Neuronal stem cell (in vitro differentiated cells): Measurements from ENCODE around the gene OSBPL2.
A peak's percentile ranks its signal among the peaks of the same experiment; 100 is the strongest.

Source experiments
- DNase-seq: peaks from one replicate; pipeline ENCODE4 v3.0.0-alpha.2; 2013; ENCODE audit warnings: low spot score
- H2AFZ ChIP-seq: one replicate; pipeline ENCODE4 v1.6.1; 2013; ENCODE audit warnings: mild to moderate bottlenecking, low read length, inconsistent platforms
- H2AK5ac ChIP-seq: 2 replicates; pipeline ENCODE4 v1.6.1; 2013; ENCODE audit warnings: low read depth, mild to moderate bottlenecking, inconsistent platforms, low read length, moderate library complexity, mixed read lengths
- H2BK120ac ChIP-seq: 2 replicates; pipeline ENCODE4 v1.6.1; 2013; ENCODE audit warnings: low read depth, mild to moderate bottlenecking, inconsistent platforms, low read length, moderate library complexity, mixed read lengths
- H2BK12ac ChIP-seq: one replicate; pipeline ENCODE4 v1.6.1; 2013; ENCODE audit warnings: low read length, inconsistent platforms
- H2BK15ac ChIP-seq: 2 replicates; pipeline ENCODE4 v1.6.1; 2013; ENCODE audit warnings: mild to moderate bottlenecking, low read length, inconsistent platforms, mixed read lengths
- H2BK5ac ChIP-seq: one replicate; pipeline ENCODE4 v1.6.1; 2013; ENCODE audit warnings: inconsistent platforms, mild to moderate bottlenecking, low read length, moderate library complexity
- H3K14ac ChIP-seq: one replicate; pipeline ENCODE4 v1.6.1; 2013; ENCODE audit warnings: low read length, inconsistent platforms
- H3K18ac ChIP-seq: 2 replicates; pipeline ENCODE4 v1.6.1; 2013; ENCODE audit warnings: low read length, inconsistent platforms
- H3K23ac ChIP-seq: 2 replicates; pipeline ENCODE4 v1.6.1; 2013; ENCODE audit warnings: low read depth, mild to moderate bottlenecking, mixed read lengths, low read length, inconsistent platforms; ENCODE audit not compliant: poor library complexity
- H3K27ac ChIP-seq: replicated peaks from 3 replicates; pipeline ENCODE4 v1.5.1; 2013; ENCODE audit warnings: low read length, inconsistent platforms
- H3K27me3 ChIP-seq, 3 experiments: 2 replicates each; pipeline ENCODE4 v1.6.1; 2013; ENCODE audit warnings: low read length in 3 of 3, mild to moderate bottlenecking in 2 of 3, inconsistent platforms in 1 of 3, low read depth in 1 of 3, mixed read lengths in 1 of 3, moderate library complexity in 1 of 3; ENCODE audit not compliant: control insufficient read depth in 3 of 3, insufficient read depth in 3 of 3
- H3K36me3 ChIP-seq, 2 donors: replicated peaks in 1 of 2; 2 replicates each; pipeline ENCODE4 v1.6.1; 2013; ENCODE audit warnings: low read length in 2 of 2; ENCODE audit not compliant: control insufficient read depth in 2 of 2, insufficient read depth in 2 of 2
- H3K4ac ChIP-seq: 2 replicates; pipeline ENCODE4 v1.6.1; 2013; ENCODE audit warnings: inconsistent platforms, mild to moderate bottlenecking, low read length, moderate library complexity
- H3K4me1 ChIP-seq, 2 donors: 1 replicate in 1 of 2; 2 replicates in 1 of 2; pipeline ENCODE4 v1.6.1; 2013; ENCODE audit warnings: low read length in 2 of 2, low read depth in 1 of 2; ENCODE audit not compliant: control insufficient read depth in 2 of 2, insufficient read depth in 1 of 2
- H3K4me2 ChIP-seq: one replicate; pipeline ENCODE4 v1.6.1; 2013; ENCODE audit warnings: mild to moderate bottlenecking, low read length, inconsistent platforms; ENCODE audit not compliant: insufficient read depth, poor library complexity, severe bottlenecking
- H3K4me3 ChIP-seq, 2 donors: 2 replicates each; pipeline ENCODE4 v1.5.1; 2013; ENCODE audit warnings: low read length in 2 of 2, mild to moderate bottlenecking in 2 of 2, inconsistent platforms in 1 of 2, moderate library complexity in 1 of 2
- H3K79me1 ChIP-seq: one replicate; pipeline ENCODE4 v1.6.1; 2013; ENCODE audit warnings: low read depth, mild to moderate bottlenecking, inconsistent platforms, low read length, moderate library complexity
- H3K9ac ChIP-seq: one replicate; pipeline ENCODE4 v1.6.1; 2013; ENCODE audit warnings: mild to moderate bottlenecking, low read depth, low read length, inconsistent platforms; ENCODE audit not compliant: poor library complexity
- H3K9me3 ChIP-seq, 2 donors: replicated peaks in 1 of 2; 2 replicates each; pipeline versions ENCODE3 to v1.6.1; 2013; ENCODE audit warnings: low read length in 2 of 2, mild to moderate bottlenecking in 2 of 2, inconsistent platforms in 1 of 2, low read depth in 1 of 2, mixed read lengths in 1 of 2, moderate library complexity in 1 of 2; ENCODE audit not compliant: control insufficient read depth in 2 of 2, insufficient read depth in 1 of 2
- H4K8ac ChIP-seq: one replicate; pipeline ENCODE4 v1.6.1; 2013; ENCODE audit warnings: low read depth, mild to moderate bottlenecking, inconsistent platforms, low read length, moderate library complexity
- H4K91ac ChIP-seq: one replicate; pipeline ENCODE4 v1.6.1; 2013; ENCODE audit warnings: low read length, low read depth, mild to moderate bottlenecking, inconsistent platforms; ENCODE audit not compliant: poor library complexity
- WGBS, 2 donors: extraction: QIAGEN DNeasy Blood & Tissue Kit; methylation state at CpG; one replicate each; pipeline ENCODE4 v1.1.7; 2013; ENCODE audit warnings: missing lambda C conversion rate in 2 of 2, mixed read lengths in 1 of 2; ENCODE audit not compliant: insufficient read length in 2 of 2, insufficient replicate concordance in 1 of 2; ENCODE audit errors: extremely low coverage in 2 of 2; 5-methylcytosine and 5-hydroxymethylcytosine counted together

OSBPL2 gene

DNA sequence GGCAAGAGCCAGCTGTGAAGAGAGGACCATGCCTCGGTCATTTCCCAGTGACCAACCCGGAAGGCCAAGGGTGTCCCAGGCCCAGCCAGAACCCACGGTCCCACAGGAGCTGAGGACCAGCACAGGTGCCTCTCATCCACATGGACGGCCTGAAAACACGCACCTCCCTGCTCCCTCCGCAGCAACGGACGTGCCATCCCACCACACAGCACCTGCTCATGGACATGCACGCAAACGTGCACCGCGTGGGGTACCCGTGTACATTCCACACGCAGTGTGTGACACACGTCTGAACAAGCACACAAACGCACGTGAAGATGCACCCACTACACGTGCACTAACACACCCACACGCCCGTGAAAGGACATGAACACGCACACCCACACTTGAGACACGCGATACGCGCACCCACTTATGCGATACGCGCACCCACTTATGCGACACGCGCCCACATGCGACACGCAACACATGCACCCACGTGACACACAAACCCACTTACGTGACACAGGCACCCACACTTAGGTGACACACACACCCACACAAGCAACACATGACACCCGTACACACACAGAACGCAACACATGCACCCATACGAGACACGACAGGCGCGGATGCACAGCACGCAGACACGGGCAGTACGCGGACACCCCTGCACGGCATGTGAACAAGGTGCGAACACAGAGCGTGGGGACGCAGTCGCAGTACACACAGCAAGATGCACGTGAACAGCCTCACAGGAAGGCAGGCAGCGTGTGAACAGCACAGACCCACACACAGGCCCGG lies 98.6 kb downstream of the OSBPL2 start:
- H3K27me3 ChIP-seq, result peaks cover 0 to 2% (median 0%) of the 10 kb centered on the region in 3 experiments
- H3K79me1 ChIP-seq, result peaks cover 12% of the 10 kb centered on the region
- WGBS, 2 donors, result no CpG with 5 or more reads among the region's 53 CpGs
- H2BK12ac ChIP-seq, result peak overlapping the region; percentile 73
- H3K14ac ChIP-seq, result peak overlapping the region; percentile 98
- peak overlapping the region; percentile 65 for H4K8ac ChIP-seq
- no peak overlapping the region for H2AFZ ChIP-seq
- H3K23ac ChIP-seq, result peak overlapping the region; percentile 37
- no peak overlapping the region for H2BK15ac ChIP-seq
- H2BK5ac ChIP-seq, result peak overlapping the region; percentile 87
- peaks cover 0 to 5% of the 10 kb centered on the region in 2 donors for H3K9me3 ChIP-seq
- peak overlapping the region; percentile 44 for H3K9ac ChIP-seq
- DNase-seq, result no peak
- H2BK120ac ChIP-seq, result no peak overlapping the region
- peaks cover 0 to 3% of the 10 kb centered on the region in 2 donors for H3K4me1 ChIP-seq
- no peak overlapping the region for H3K27ac ChIP-seq
- no peak overlapping the region for H4K91ac ChIP-seq
- peak overlapping the region in 1 of 2 donors; percentile 64 for H3K4me3 ChIP-seq
- no peak overlapping the region for H3K4me2 ChIP-seq
- peak overlapping the region; percentile 48 for H3K18ac ChIP-seq
- H3K36me3 ChIP-seq, result peaks cover 49% of the 10 kb centered on the region in 2 donors
- peak overlapping the region; percentile 95 for H3K4ac ChIP-seq
- H2AK5ac ChIP-seq, result no peak overlapping the region

DNA sequence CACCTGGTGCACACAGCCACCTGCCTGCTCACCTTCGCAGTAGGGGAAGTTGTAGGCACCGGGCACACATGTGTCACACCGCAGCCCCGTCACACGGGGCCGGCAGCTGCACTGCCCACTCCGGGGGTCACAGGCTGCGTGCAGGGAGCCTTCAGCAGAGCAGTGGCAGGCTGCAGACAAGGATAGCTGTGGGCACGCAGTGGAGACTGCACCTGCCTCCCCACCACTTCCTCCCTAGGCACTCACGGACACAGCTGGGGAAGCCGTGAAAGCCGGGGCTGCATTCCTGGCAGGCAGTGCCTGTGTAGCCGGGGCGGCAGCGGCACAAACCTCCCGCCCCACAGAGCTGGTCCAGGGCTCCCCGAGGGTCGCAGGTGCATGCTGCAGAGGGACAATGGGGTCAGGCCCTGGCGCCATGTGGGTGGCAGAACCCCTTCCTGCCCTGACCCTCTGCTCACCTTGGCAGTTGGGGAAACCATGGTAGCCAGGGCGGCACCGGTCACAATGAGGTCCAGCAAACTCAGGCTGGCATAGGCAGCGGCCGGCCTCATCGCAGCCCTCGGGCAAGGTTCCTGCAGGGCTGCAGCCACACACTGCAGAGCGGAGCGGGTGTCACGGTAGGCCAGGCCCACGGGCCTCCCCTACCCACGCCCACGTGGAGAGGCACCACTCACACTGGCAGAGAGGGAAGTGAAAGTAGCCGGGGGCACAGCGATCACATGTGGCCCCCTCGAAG lies 99.4 kb downstream of the OSBPL2 start:
- Histone ChIP-seq H3K36me3 (peaks cover 42% of the 10 kb centered on the region in 2 donors), H3K4me2 (no peak overlapping the region), H3K23ac (peak overlapping the region; percentile 37), H3K27me3 (peaks cover 0 to 2% (median 0%) of the 10 kb centered on the region in 3 experiments), H2AK5ac (no peak overlapping the region), H3K4me3 (peak overlapping the region in 1 of 2 donors; percentile 64), H2BK15ac (no peak overlapping the region), H4K91ac (no peak overlapping the region), H3K18ac (no peak overlapping the region), H3K4ac (no peak overlapping the region), H2BK12ac (peak overlapping the region; percentile 73), H3K79me1 (peaks cover 8% of the 10 kb centered on the region), H2AFZ (no peak overlapping the region), H3K4me1 (peaks cover 0 to 3% of the 10 kb centered on the region in 2 donors), H3K9ac (peak overlapping the region; percentile 60), H2BK5ac (no peak overlapping the region), H4K8ac (no peak overlapping the region), H3K14ac (peak overlapping the region; percentile 98), H3K27ac (no peak overlapping the region), H2BK120ac (no peak overlapping the region), H3K9me3 (peaks cover 0 to 5% of the 10 kb centered on the region in 2 donors)
- no peak for DNase-seq
- no CpG with 5 or more reads among the region's 34 CpGs for WGBS, 2 donors

DNA sequence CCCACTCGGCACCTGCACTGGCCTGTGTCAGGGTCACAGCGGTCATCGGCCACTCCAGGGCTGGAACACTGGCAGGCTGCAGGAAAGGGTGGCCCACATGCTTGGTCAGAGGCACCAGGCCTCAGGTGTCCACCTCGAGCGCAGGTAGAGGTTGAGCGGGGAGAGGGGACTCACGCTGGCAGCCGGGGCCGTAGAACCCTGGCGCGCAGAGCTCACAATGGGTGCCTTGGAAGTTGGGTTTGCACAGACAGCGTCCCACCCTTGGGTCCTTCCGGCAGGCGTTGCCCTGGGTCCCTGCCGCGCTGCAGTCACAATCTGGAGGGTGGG lies 99.9 kb downstream of the OSBPL2 start:
- Histone ChIP-seq H3K4me2 (no peak overlapping the region), H3K23ac (no peak overlapping the region), H3K9me3 (peaks cover 0 to 5% of the 10 kb centered on the region in 2 donors), H3K4me3 (no peak overlapping the region), H3K27ac (no peak overlapping the region), H4K91ac (no peak overlapping the region), H2BK120ac (no peak overlapping the region), H2AK5ac (no peak overlapping the region), H3K79me1 (peaks cover 8% of the 10 kb centered on the region), H2BK15ac (no peak overlapping the region), H2BK5ac (no peak overlapping the region), H3K4ac (no peak overlapping the region), H3K18ac (no peak overlapping the region), H3K27me3 (peaks cover 0 to 2% (median 0%) of the 10 kb centered on the region in 3 experiments), H4K8ac (peak overlapping the region; percentile 17), H3K9ac (peak overlapping the region; percentile 60), H2AFZ (no peak overlapping the region), H3K4me1 (peaks cover 0 to 3% of the 10 kb centered on the region in 2 donors), H3K14ac (no peak overlapping the region), H3K36me3 (peaks cover 39 to 40% of the 10 kb centered on the region in 2 donors), H2BK12ac (peak overlapping the region; percentile 22)
- DNase-seq, result no peak
- WGBS, 2 donors, result no CpG with 5 or more reads among the region's 16 CpGs

GRCh38 chr20:62339647-62340062 lies 101.3 kb downstream of the OSBPL2 start:
- Histone ChIP-seq H2AFZ (no peak overlapping the region), H3K4me2 (no peak overlapping the region), H4K91ac (no peak overlapping the region), H3K79me1 (peaks cover 8% of the 10 kb centered on the region), H2BK5ac (no peak overlapping the region), H3K9ac (peak overlapping the region; percentile 30), H3K18ac (no peak overlapping the region), H2BK120ac (no peak overlapping the region), H3K36me3 (peaks cover 34 to 39% of the 10 kb centered on the region in 2 donors), H3K14ac (no peak overlapping the region), H3K27ac (no peak overlapping the region), H3K4me3 (no peak overlapping the region), H3K4me1 (peaks cover 0 to 3% of the 10 kb centered on the region in 2 donors), H2BK15ac (no peak overlapping the region), H2BK12ac (no peak overlapping the region), H3K9me3 (peaks cover 0 to 5% of the 10 kb centered on the region in 2 donors), H3K23ac (peak overlapping the region; percentile 25), H3K4ac (no peak overlapping the region), H2AK5ac (no peak overlapping the region), H3K27me3 (peaks cover 0 to 2% (median 0%) of the 10 kb centered on the region in 3 experiments), H4K8ac (no peak overlapping the region)
- no peak for DNase-seq
- WGBS, 2 donors, result no CpG with 5 or more reads among the region's 14 CpGs
